H1 (cell line): ENCODE measurements around the gene LRRC37B. TPM values are rescaled to one million over a fixed set of nuclear protein-coding genes. Genes with fewer than 3 reads are reported as not detected.
A peak's percentile ranks its signal among the peaks of the same experiment; 100 is the strongest.
"Not testable (repeated sequence)": the region's sequence is repeated elsewhere in the genome, so short reads cannot be mapped to it uniquely, and the experiment has no call there.

Experiments used
- CTCF ChIA-PET: fragments of 300-600 bp; sonication (Branson Sonifier 250); formaldehyde crosslinking; loops from one replicate; lab custom pipeline; 2021; ENCODE audit not compliant: partially characterized antibody; lab: Charles Lee
- POLR2A ChIA-PET: fragments of 300-600 bp; sonication (Branson Sonifier 250); formaldehyde crosslinking; loops from one replicate; lab custom pipeline; 2021; ENCODE audit warnings: inconsistent platforms; ENCODE audit not compliant: partially characterized antibody; lab: Charles Lee
- DNase-seq, 2 experiments: peaks; one replicate each; pipeline versions ENCODE4 v3.0.0 to v3.0.0-alpha.2; 2010 to 2022; ENCODE audit warnings: low spot score in 2 of 2, low read depth in 1 of 2, mixed read lengths in 1 of 2
- FAIRE-seq: peaks from 2 replicates; lab custom pipeline; 2011; peaks lifted over from hg19 to GRCh38; lab: Jason Lieb, UNC
- H2AFZ ChIP-seq: 2 replicates; pipeline ENCODE4 v1.8.1; 2012; ENCODE audit warnings: low read length, inconsistent platforms
- H2AK5ac ChIP-seq: 2 replicates; pipeline ENCODE4 v1.6.1; 2013; ENCODE audit warnings: low read depth, low read length
- H2BK120ac ChIP-seq: replicated peaks from 2 replicates; pipeline ENCODE3; 2013; ENCODE audit warnings: low read depth, low read length, inconsistent platforms
- H2BK12ac ChIP-seq: 2 replicates; pipeline ENCODE4 v1.6.1; 2013; ENCODE audit warnings: low read depth, low read length
- H2BK15ac ChIP-seq: 2 replicates; pipeline ENCODE4 v1.6.1; 2013; ENCODE audit warnings: low read length
- H2BK20ac ChIP-seq: 2 replicates; pipeline ENCODE4 v1.6.1; 2013; ENCODE audit warnings: low read length
- H2BK5ac ChIP-seq: 2 replicates; pipeline ENCODE4 v1.6.1; 2013; ENCODE audit warnings: low read depth, low read length
- H3K14ac ChIP-seq: 2 replicates; pipeline ENCODE4 v1.6.1; 2013; ENCODE audit warnings: inconsistent platforms; ENCODE audit not compliant: insufficient read length
- H3K18ac ChIP-seq: 2 replicates; pipeline ENCODE4 v1.6.1; 2013; ENCODE audit warnings: low read length; ENCODE audit errors: extremely low read depth
- H3K23ac ChIP-seq: 2 replicates; pipeline ENCODE4 v1.6.1; 2013; ENCODE audit warnings: inconsistent platforms; ENCODE audit not compliant: insufficient read length
- H3K23me2 ChIP-seq: 2 replicates; pipeline ENCODE4 v1.6.1; 2013; ENCODE audit warnings: low read depth, low read length
- H3K27ac ChIP-seq: 2 replicates; pipeline ENCODE4 v1.6.1; 2011; ENCODE audit warnings: low read depth, low read length, inconsistent platforms
- H3K27me3 ChIP-seq, 4 experiments: replicated peaks in 1 of 4; 1 replicate in 1 of 4; 2 replicates in 3 of 4; pipeline versions ENCODE4 v1.6.1 to v1.8.1; 2011 to 2013; ENCODE audit warnings: low read length in 3 of 4, mild to moderate bottlenecking in 3 of 4, inconsistent platforms in 2 of 4, mixed read lengths in 2 of 4, moderate library complexity in 1 of 4; ENCODE audit not compliant: control insufficient read depth in 3 of 4, insufficient read depth in 3 of 4; ENCODE audit errors: extremely low read depth in 1 of 4
- H3K36me3 ChIP-seq, 4 experiments: 2 replicates each; pipeline versions ENCODE4 v1.6.1 to v1.8.1; 2011 to 2013; ENCODE audit warnings: mild to moderate bottlenecking in 4 of 4, low read length in 3 of 4, moderate library complexity in 2 of 4, control low read depth in 1 of 4, inconsistent platforms in 1 of 4; ENCODE audit not compliant: insufficient read depth in 4 of 4, control insufficient read depth in 2 of 4
- H3K4ac ChIP-seq: replicated peaks from 2 replicates; pipeline ENCODE3; 2013; ENCODE audit warnings: low read length, low read depth, mixed read lengths, inconsistent platforms; ENCODE audit not compliant: insufficient read length
- H3K4me1 ChIP-seq, 4 experiments: replicated peaks in 1 of 4; 1 replicate in 1 of 4; 2 replicates in 3 of 4; pipeline versions ENCODE4 v1.6.1 to v1.8.1; 2011 to 2013; ENCODE audit warnings: low read length in 3 of 4, inconsistent platforms in 2 of 4, mixed read lengths in 1 of 4; ENCODE audit not compliant: insufficient read depth in 4 of 4, control insufficient read depth in 3 of 4
- H3K4me2 ChIP-seq, 2 experiments: 2 replicates each; pipeline versions ENCODE4 v1.6.1 to v1.8.1; 2011 to 2013; ENCODE audit warnings: low read depth in 2 of 2, low read length in 2 of 2, control low read depth in 1 of 2, inconsistent platforms in 1 of 2, mild to moderate bottlenecking in 1 of 2; ENCODE audit not compliant: insufficient read depth in 1 of 2
- H3K4me3 ChIP-seq, 4 experiments: fragments of 200-600, 300-600 bp in 1 of 4; sonication (generic), shearing (Covaris generic), sonication (Bioruptor Twin) in 1 of 4; 2 replicates each; pipeline versions ENCODE4 v1.5.1 to v1.8.1; 2011 to 2016; ENCODE audit warnings: low read length in 4 of 4, low read depth in 3 of 4, control low read depth in 2 of 4, inconsistent platforms in 2 of 4, mild to moderate bottlenecking in 2 of 4, mixed read lengths in 1 of 4, moderate library complexity in 1 of 4; ENCODE audit not compliant: insufficient read depth in 2 of 4; ENCODE audit errors: extremely low read depth in 1 of 4
- H3K56ac ChIP-seq: replicated peaks from 2 replicates; pipeline ENCODE3; 2013; ENCODE audit warnings: low read depth, mild to moderate bottlenecking, mixed read lengths, low read length, inconsistent platforms; ENCODE audit not compliant: insufficient read length
- H3K79me1 ChIP-seq: 2 replicates; pipeline ENCODE4 v1.6.1; 2013; ENCODE audit warnings: low read depth, low read length, control low read depth
- H3K79me2 ChIP-seq, 2 experiments: 2 replicates each; pipeline versions ENCODE4 v1.6.1 to v1.8.1; 2012 to 2013; ENCODE audit warnings: low read length in 2 of 2, mild to moderate bottlenecking in 2 of 2, inconsistent platforms in 1 of 2; ENCODE audit not compliant: insufficient read depth in 2 of 2, control insufficient read depth in 1 of 2
- H3K9ac ChIP-seq, 4 experiments: replicated peaks in 1 of 4; 1 replicate in 1 of 4; 2 replicates in 3 of 4; pipeline versions ENCODE4 v1.6.1 to v1.8.1; 2011 to 2013; ENCODE audit warnings: low read depth in 3 of 4, low read length in 3 of 4, control low read depth in 2 of 4, mild to moderate bottlenecking in 2 of 4, moderate library complexity in 2 of 4, inconsistent platforms in 1 of 4; ENCODE audit errors: extremely low read depth in 1 of 4
- H3K9me3 ChIP-seq, 2 experiments: 2 replicates each; pipeline versions ENCODE4 v1.6.1 to v1.8.1; 2012 to 2013; ENCODE audit warnings: mild to moderate bottlenecking in 2 of 2, moderate library complexity in 2 of 2, control low read depth in 1 of 2, inconsistent platforms in 1 of 2, low read depth in 1 of 2, low read length in 1 of 2, mixed read lengths in 1 of 2; ENCODE audit not compliant: insufficient read depth in 2 of 2
- H4K20me1 ChIP-seq, 2 experiments: replicated peaks in 1 of 2; 2 replicates each; pipeline versions ENCODE3 to v1.8.1; 2011 to 2013; ENCODE audit warnings: inconsistent platforms in 2 of 2, low read length in 2 of 2, mild to moderate bottlenecking in 1 of 2; ENCODE audit not compliant: insufficient read depth in 2 of 2, control insufficient read depth in 1 of 2
- H4K5ac ChIP-seq: 2 replicates; pipeline ENCODE4 v1.6.1; 2013; ENCODE audit warnings: low read length, low read depth, mixed read lengths, inconsistent platforms; ENCODE audit not compliant: insufficient read length
- H4K8ac ChIP-seq: 2 replicates; pipeline ENCODE4 v1.8.0; 2013; ENCODE audit warnings: mild to moderate bottlenecking, moderate library complexity, low read length, inconsistent platforms; ENCODE audit not compliant: insufficient read depth; ENCODE audit errors: extremely low read depth
- H4K91ac ChIP-seq: replicated peaks from 2 replicates; pipeline ENCODE3; 2013; ENCODE audit warnings: low read length, mixed read lengths, inconsistent platforms; ENCODE audit not compliant: insufficient read length
- WGBS, 2 experiments: shearing (Covaris generic) in 1 of 2; methylation state at CpG; one replicate each; pipeline versions ENCODE4 v1.1.6 to v1.1.7; 2013 to 2015; ENCODE audit warnings: low lambda C conversion rate in 2 of 2, mixed read lengths in 2 of 2, inconsistent platforms in 1 of 2, low coverage in 1 of 2, missing lambda C conversion rate in 1 of 2; ENCODE audit not compliant: insufficient replicate concordance in 2 of 2, insufficient coverage in 1 of 2, insufficient read length in 1 of 2; ENCODE audit errors: extremely low coverage in 1 of 2, missing lambda C conversion rate in 1 of 2; 5-methylcytosine and 5-hydroxymethylcytosine counted together
- polyA plus RNA-seq, 7 experiments: library from polyadenylated mRNA; depleted of rRNA in 3 of 7; stranded (reverse) in 5 of 7; unstranded in 2 of 7; fragments of >200 nt in 5 of 7; fragments of 200-250 nt in 2 of 7; gene quantifications; 1 replicate in 5 of 7; 2 replicates in 1 of 7; 4 replicates in 1 of 7; pipeline versions ENCODE4 v1.2.1 to v1.2.3, GENCODE V29; 2011 to 2013; ENCODE audit warnings: missing spikeins in 2 of 7, mixed read lengths in 2 of 7
- total RNA-seq: library from RNA; stranded (reverse); fragmentation: NEBNext Ultra II Directional; extraction: Animal tissue kit (Norgen Biotek cat#: 25700); gene quantifications from 2 replicates; pipeline ENCODE4 v1.2.1, GENCODE V29; 2021

Gene LRRC37B
- total and polyA plus RNA-seq, 2 of the 8 experiments (the other 6 are each of a cell fraction or from before 2014, with no cell fraction given) = 16.0 to 19.0 TPM

- H2BK15ac ChIP-seq, H2BK120ac ChIP-seq, H3K23ac ChIP-seq, H2BK5ac ChIP-seq, H2AK5ac ChIP-seq, H2AFZ ChIP-seq, H4K8ac ChIP-seq, H4K91ac ChIP-seq, H3K4me2 ChIP-seq, H3K27me3 ChIP-seq, CTCF ChIA-PET, H3K27ac ChIP-seq, H3K36me3 ChIP-seq, H4K5ac ChIP-seq, H3K18ac ChIP-seq, H3K9me3 ChIP-seq, H2BK12ac ChIP-seq, H3K23me2 ChIP-seq, H3K79me2 ChIP-seq, H3K4ac ChIP-seq, H4K20me1 ChIP-seq, H2BK20ac ChIP-seq, H3K79me1 ChIP-seq, DNase-seq, H3K56ac ChIP-seq, POLR2A ChIA-PET, H3K9ac ChIP-seq, H3K4me1 ChIP-seq, FAIRE-seq, H3K4me3 ChIP-seq, H3K14ac ChIP-seq: not testable (repeated sequence)
- 88% methylated on average over 2 of the region's 2 CpGs; no CpG with 5 or more reads in 1 of the 2 experiments for WGBS, 2 experiments
Observed at GRCh38 chr17:32069067-32069466, 61.9 kb downstream of the LRRC37B start.

- H3K14ac ChIP-seq, H3K36me3 ChIP-seq, POLR2A ChIA-PET, H3K4me2 ChIP-seq, H4K20me1 ChIP-seq, H3K18ac ChIP-seq, H2BK12ac ChIP-seq, H4K8ac ChIP-seq, H3K23ac ChIP-seq, H2BK5ac ChIP-seq, H3K79me2 ChIP-seq, H3K9me3 ChIP-seq, H3K27me3 ChIP-seq, H2BK20ac ChIP-seq, H4K5ac ChIP-seq, H3K23me2 ChIP-seq, H3K4ac ChIP-seq, H3K4me3 ChIP-seq, H3K4me1 ChIP-seq, H3K56ac ChIP-seq, H2AK5ac ChIP-seq, CTCF ChIA-PET, H3K27ac ChIP-seq, H2BK120ac ChIP-seq, FAIRE-seq, H4K91ac ChIP-seq, H2BK15ac ChIP-seq, H2AFZ ChIP-seq, H3K79me1 ChIP-seq, H3K9ac ChIP-seq: not testable (repeated sequence)
- WGBS, 2 experiments = 95% methylated on average over 3 of the region's 4 CpGs; no CpG with 5 or more reads in 1 of the 2 experiments
- DNase-seq = peak in 1 of 2 experiments; percentile 6
Observed at GRCh38 chr17:32071961-32072360, 64.8 kb downstream of the LRRC37B start.
